Heart left ventricle (tissue), 13 donors: Measurements from ENCODE around the gene ARL15.

ENCODE experiments used
- POLR2A ChIP-seq, 2 donors: fragments of 450-650 bp; IDR thresholded peaks; one replicate each; pipeline ENCODE4 v1.6.1; 2017; ENCODE audit warnings: antibody characterized with exemption in 2 of 2, mild to moderate bottlenecking in 2 of 2, moderate library complexity in 2 of 2
- TF ChIP-seq, protein P1 (sequence below), 12 donors: fragments of 200-600 bp; sonication (generic) in 4 of 12; IDR thresholded peaks; one replicate each; pipeline versions ENCODE4 v1.5.0 to v1.8.0; 2018 to 2022; ENCODE audit warnings: antibody characterized with exemption in 12 of 12, mild to moderate bottlenecking in 5 of 12
- donor health status: ischemic (EF 13 %, LVEDD 7.1; RV severe dilation, severe dysfunction).
- donor health status: DM: no; HTN: yes; CAD: no.
- donor health status: DM: no; HTN: no; CAD: no.
- donor health status: ischemic (EF 25% LVEDD 6.9; RV normal size, moderate dysfunction).
- donor health status: ischemic (EF 25% LVEDD 5.7; RV mildly dilated, moderate dysfunction).
- donor health status: ischemic (EF 35%, LVEDD 5.7; RV mildly dilated, moderate dysfunction).
- donor health status: nonischemic (EF 11% LVEDD 7.7; RV severe dilation, severe dysfunction).
- donor health status: DM: yes; HTN: yes; CAD: no.
- donor health status: PGD.
- donor health status: ischemic (EF 29% LVEDD 5.4; RV normal size, mild dysfunction).
- donor health status: nonischemic (EF 23%, LVEDD 6.1; RV moderate dilation, normal function).

GRCh38 chr5:53940921-53941320 is 369.5 kb downstream of the ARL15 start:
- TF ChIP-seq, protein P1, sequence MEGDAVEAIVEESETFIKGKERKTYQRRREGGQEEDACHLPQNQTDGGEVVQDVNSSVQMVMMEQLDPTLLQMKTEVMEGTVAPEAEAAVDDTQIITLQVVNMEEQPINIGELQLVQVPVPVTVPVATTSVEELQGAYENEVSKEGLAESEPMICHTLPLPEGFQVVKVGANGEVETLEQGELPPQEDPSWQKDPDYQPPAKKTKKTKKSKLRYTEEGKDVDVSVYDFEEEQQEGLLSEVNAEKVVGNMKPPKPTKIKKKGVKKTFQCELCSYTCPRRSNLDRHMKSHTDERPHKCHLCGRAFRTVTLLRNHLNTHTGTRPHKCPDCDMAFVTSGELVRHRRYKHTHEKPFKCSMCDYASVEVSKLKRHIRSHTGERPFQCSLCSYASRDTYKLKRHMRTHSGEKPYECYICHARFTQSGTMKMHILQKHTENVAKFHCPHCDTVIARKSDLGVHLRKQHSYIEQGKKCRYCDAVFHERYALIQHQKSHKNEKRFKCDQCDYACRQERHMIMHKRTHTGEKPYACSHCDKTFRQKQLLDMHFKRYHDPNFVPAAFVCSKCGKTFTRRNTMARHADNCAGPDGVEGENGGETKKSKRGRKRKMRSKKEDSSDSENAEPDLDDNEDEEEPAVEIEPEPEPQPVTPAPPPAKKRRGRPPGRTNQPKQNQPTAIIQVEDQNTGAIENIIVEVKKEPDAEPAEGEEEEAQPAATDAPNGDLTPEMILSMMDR (IDR thresholded peaks at IDR 0.05): no peak
- no peak for TF ChIP-seq POLR2A (IDR thresholded peaks at IDR 0.05)
